Activated CD4-positive, alpha-beta T cell treated with anti-CD3 and anti-CD28 coated beads for 4 hours (primary cell): ENCODE data around the gene MOB3B.

ENCODE experiments used
- DNase-seq, 2 donors: peaks; one replicate each; pipeline ENCODE4 v3.0.0-alpha.2; 2020

MOB3B gene

DNA sequence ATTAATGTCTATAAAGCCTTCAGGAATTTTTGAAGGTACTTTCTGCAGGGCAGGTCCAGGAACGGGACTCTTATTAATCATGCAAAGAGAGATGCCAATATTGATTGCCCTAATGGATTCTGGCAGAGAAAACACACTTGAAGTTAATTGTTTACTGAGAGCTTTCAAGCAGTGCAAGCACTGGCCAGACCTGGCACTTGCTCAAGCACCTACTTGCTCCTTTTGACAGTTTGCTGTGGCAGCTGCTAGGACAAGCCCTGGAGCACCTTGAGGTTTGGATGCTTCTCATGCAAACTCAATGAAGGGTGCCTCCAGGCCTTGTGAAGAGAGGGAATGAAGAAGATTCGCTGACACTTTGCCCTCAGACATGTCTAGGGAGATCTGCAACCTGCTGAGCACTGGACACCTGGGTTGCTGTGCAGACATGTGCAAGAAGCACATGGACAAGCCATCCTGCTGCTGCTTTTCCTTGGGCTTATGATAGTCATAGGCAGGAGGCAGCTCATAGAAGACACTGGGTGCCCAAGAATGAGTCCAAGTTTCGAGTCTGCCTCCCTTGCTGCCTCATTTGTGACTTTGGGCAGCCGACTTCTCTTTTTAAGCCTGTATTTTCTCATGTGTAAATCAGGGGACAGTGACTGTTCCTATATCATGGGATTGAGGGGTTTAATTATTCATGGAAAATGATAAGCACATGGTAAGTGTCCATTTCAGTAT lies 143.8 kb downstream of the MOB3B start:
- DNase-seq = no peak

DNA sequence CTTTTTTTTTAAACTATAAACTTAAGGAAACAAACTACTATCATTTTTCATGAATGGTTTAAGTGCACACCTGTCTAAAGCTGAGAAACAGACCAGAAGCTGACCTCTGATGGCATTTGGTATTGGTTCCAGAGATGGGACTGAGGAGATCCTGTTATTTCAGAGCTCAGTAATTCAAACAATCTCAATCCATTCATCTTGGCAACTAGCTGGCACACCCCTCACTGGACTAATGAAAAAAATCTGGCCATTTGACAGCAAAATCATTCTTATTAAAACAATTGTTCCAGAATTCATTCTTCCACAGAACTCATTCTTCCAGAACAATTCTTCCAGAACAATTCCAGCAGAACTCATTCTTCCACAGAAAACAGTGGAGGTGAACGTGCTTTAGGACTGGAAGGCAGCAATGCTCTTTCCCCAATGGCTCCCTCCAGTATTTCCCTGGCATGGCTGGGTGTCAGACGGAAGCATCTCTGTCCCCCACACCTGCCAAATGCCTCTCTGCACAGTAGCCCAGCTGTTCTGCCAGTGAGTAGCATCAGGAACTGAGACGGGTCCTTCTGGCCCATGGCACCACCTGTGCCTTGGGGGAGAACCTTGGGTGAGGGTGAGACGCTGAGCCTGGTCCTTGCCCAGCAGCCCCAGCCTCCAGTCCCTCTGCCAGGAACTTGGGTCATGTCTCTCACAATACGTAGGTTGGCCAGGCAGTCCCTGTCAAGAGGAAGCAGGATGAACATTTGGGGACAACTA lies 145.2 kb downstream of the MOB3B start:
- DNase-seq = no peak

DNA sequence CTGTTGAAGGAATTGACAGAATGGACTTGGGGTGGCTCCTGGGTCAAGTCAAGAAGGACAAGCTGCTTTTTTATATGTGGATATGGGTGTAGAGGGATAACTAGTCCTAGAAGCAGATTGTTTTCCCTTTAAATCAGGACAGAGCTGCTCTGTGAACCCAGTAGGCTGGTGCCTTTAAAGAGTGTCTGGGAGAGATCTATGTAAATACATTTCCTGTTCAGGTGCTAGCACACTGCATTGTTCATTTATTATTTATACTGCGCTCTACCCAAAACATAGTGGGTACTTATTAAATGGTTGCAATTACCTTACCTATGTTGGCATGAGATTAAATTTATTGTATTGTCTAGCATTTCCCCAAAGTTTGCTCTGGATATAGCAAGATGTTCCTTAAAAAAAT lies 146.1 kb downstream of the MOB3B start:
- no peak for DNase-seq

DNA sequence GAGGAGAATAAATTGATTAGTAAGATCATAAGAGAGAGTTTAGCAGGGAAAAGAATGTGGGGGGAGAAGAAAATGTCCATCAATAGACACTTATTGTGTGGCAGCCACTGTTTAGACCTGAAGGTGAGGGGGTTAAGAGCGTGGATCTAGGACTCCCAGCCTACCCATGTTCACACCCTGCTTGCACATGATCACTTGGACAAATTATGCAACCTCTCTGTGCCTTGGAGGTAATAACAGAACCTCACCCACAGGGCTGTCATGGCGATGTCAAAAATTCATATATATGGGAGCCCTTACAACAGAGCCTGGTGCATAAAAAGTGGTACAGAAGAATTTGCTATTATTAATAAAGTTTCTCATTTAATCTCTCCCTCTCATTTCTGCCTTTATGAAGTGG lies 146.6 kb downstream of the MOB3B start:
- no peak for DNase-seq

DNA sequence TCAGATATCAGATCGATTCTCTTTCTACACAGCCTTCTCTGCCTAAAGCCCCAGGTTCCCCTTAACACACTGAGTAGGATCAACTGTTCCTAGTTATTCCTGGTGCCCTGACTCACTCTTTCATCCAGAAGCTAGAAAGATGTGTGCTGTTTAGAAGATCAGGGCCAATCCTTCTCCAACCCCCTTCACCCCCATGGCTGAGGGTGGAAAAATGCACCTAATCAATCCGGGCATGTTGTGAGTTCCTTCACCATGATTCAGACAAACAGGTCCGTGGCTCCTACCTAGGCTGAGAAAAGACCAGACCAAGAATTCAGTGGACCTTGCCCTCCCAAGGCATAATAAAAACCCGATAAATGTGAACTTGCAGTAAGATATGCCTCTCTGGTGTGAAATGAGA lies 147.3 kb downstream of the MOB3B start:
- DNase-seq = no peak

DNA sequence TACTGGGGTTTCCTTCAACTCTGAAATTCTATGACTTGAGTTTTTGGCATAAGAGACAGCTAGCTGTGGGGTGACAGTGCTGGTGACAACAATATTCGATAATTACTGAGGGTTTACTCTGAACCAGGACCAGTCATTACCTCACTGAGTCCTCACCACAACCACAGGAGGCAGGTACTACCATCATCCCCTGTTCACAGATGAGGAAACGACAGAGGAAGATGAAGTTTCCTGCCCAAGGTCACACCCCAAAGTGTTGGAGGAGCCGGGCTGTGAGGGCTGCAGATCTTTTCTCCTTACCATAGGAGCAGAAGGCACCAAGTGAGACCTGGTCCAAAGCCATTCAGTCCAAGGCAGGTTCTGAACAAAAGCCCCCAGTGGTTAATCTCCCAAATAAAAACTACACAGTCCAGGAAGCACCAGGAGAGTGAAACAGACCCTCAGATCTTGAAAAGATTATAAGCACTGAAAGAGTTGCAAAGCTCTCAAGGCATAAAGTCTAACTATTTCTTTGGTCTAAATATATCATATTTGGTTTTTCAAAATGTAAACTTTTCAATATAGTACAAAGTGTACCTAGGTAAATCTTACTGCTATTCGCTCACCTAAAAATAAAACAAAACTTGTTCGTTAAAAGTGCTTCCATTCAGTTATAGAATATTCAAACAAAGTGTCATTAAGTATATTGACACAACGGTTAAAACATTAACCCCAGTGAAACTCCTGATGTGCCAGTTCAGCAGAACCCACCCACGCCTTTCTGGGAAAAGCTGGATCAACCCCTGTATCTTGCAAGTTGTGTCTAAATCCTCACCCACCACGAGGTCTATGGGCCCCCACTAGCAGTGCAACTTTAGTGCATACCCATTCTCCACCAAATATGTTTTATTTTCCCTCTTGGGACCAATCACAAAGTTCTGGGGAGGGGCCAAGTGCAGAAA lies 150.0 kb downstream of the MOB3B start:
- DNase-seq = no peak

DNA sequence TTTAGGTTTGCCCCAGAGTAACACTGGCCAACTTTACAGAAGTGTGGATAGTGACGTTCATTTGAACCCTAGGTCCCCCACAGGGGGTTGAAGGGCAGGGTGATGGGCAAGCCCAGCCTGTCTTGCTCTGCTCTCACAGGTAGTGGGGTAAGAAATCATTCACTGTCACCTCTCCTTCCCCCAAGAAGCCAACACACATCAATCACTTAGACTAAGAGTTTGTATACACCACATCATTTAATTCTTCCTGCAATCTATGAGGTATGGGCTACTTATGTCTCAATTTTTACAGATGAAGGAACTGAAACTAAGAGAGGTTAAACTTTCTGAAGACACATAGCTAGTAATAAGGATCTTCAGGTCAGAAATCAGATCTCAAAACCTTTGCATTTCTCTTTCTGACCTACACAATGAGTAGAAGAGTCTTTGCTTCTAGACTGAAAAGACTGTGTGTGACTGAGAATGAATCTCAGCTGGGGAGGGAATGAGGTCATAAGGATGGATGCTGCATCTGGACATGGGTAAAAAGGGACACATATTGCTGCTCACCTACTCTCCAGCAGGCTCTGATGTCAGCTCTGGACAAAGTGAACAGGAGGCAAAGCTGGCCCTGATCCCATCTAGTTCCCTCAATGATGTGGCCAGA lies 151.7 kb downstream of the MOB3B start:
- DNase-seq = no peak

DNA sequence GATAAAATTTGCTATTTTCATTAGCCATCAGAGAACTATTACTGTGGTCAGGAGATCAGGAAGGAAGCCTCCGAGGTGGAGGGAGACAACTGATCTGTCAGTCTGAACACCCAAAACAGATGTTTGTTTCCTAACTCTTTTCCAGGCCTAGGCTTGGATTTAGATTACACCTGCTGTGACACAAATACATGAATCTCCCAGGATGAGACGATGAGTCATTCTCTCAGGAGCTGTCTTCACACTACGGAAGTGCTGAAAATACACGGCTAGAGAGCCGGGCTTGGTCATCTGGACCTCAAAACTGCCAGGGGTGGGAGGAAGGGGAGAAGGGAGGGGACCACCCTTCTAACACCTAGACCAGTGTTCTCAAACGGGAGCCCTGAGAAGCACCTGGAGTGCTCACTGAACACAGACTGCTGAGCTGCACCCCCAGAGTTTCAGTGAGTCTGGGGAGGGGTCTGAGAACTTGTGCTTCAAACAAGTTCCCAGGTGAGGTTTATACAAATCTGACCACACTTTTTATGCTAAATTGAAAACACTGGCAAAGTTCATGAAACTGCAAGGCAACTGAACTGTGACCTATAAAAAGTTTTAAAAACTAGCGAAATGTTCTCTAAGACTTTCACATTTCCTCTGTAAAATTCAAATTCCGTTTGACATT lies 152.3 kb downstream of the MOB3B start:
- no peak for DNase-seq

DNA sequence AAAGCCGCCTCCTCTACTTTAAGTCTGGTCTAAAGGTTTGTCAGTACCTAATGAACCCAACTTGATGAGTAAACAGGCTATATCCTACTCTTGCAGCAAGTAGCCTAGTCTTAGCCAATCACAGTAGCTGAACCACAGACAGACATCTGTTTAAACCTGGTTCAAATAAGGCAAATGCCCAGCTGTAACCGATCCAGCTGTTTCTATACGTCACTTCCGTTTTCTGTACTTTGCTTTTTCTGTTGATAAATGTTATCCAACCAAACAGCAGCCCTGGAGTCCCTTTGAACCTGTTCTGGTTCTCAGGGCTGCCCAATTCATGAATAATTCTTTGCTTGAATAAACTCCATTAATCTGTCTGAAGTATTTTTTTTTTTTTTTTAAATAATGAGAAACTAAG lies 155.8 kb downstream of the MOB3B start:
- DNase-seq = no peak

DNA sequence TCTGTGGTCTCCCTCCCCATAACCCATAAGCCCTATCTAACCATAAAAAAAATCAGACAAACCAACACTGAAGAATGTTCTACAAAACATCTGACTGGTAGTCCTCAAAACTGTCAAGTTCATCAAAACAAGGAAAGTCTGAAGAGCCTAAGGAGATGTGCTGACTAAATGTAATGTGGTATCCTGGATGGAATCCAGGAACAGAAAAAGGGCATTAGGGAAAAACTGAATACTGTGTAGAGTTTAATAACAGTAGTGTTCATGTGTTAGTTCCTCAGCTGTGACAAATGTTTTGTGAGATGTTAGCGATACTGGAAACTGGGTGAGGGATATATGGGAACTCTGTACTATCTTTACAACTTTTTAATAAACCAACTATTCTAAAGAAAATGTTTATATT lies 157.0 kb downstream of the MOB3B start:
- no peak for DNase-seq

DNA sequence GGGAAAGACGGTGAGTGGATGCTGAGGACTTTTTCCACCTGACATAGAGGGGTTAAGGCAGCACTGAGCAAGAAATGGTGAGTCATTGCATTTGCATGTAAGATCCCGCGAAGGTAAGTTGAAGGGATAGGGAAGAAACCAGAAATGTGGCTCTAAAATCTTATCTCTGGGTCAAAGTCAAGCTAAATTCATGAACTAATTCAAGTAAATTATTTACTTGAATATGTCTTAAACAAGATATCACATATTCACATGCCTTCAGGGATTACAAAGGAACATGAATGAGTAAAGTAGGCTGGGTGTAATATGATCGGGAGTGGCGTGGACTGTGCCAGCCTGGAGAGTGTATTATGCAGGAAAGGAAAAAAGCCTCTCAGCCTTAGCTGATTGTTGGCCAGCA lies 158.2 kb downstream of the MOB3B start:
- DNase-seq = no peak

DNA sequence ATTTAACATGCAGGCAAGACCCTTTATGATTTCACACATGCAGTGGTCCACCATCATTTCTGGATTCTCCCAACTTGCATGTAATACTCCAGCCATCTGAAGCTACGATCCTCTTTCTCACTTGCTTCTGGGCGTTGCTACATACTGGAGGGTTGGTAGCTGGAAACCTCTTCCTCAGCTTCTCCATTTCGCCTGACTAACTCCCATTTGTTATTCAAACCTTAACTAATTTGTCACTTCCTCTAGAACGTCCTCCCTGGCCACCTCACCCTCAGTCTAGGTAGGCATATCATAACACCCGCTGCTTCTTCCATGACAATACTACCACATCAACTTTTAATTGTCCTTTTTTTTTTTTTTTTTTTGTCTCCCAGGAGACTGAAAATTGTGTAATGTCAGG lies 160.0 kb downstream of the MOB3B start:
- DNase-seq = no peak

DNA sequence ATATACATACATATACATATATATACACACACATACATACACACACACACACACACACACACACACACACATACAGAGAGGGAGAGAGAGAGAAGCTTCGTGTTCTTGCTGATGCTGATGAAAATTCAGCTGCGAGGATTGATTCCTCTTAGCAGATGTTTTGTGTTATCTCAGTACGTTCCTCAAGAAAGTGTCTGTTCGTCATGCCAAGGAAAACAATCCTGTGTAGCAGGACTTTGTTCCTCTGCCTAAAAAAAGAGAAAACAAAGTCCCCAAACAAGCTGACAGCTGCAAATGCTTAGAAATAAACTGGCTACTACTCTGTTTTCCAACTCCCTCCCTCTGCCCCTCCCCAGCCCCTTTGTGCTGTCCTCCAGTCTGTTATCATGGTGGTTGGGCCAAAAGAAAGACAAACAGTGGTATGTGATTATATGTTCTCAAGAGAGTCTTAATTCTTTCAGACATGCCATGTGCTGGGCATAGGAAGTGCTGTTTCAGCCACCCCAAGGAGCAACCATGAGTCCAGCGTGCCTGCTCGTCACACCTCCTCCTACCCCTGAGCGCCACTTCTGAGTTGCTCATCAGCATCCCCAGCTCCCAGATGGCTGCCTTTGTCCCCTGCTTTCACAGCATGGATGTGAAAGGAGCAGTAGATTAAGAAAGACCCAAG lies 161.2 kb downstream of the MOB3B start:
- DNase-seq = no peak

DNA sequence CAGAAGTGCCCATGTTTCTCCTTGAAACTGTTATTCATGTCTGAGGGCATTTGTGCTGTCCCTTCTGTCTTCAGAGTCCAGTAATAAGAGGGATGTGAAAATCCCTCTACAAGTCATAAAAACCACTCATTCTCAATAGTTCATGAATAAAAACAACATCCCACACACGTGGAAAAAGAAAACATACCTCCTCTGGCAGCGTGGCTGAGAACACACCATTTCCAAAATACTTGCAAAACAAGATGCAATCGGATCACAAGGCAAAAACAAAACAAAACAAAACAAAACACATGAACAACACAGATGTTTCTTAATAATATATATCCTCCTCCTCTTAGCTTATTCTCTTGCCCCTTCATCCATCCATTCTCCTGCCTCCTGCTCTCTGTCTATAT lies 161.7 kb downstream of the MOB3B start:
- no peak for DNase-seq

DNA sequence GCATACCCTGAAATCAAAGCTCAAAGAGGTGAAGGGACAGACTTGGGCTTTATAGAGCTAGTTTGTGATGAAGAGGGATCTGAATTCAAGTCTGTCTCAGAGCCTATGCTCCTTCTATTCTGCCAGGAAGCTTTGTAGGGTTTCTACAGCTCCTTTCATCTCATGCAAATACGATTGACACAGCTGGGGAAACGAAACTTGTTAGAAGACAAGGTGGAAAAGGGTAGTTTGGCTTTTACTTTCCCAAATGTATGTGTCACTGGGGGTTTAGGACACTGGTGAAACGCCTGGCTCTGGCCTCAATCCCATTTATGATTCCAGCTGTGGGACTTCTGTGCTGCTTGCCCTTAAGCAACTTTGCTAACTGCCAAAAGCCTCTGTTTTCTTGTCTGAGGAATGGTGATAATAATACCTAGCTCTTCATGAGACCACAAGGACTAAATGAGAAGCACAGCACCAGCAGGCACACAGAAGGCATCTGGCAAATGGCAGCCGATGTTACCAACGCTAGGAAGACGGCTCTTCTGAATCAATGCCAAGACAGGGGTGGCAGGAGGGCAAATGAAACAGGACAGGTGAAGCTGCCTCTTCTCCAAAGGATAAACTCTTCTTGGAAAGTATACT lies 162.3 kb downstream of the MOB3B start:
- DNase-seq = no peak

DNA sequence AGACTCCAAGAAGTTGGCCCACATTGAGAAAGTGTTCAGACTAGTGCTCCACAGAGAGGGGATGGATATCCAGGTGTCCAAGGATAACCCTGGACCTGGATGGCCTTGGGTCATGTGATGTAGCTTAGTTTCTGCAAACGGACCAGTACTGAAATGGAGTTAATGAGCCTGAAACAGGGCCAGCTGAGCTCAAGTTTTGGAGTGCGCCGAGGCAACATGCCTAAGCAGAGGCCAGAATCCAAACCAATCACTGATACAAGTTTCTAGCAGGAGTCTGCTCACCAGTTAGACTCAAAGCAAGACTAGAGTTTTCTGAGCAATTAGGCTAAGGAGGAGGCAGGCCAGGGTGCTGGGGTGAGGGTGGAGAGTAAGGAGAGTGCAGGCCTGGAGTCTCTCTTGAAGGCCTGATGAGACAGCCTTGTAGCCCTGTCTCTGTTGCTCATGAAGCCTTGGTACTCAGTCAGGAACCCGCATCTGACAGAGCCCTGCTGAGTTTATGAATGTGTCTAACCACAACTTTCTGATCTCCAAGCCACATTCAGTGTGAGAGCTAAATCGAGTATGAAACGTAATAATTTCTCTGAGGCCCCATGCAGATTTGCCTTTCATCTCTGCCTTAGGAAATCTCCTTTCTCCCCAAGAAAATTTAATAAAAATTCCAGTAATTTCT lies 163.8 kb downstream of the MOB3B start:
- no peak for DNase-seq

DNA sequence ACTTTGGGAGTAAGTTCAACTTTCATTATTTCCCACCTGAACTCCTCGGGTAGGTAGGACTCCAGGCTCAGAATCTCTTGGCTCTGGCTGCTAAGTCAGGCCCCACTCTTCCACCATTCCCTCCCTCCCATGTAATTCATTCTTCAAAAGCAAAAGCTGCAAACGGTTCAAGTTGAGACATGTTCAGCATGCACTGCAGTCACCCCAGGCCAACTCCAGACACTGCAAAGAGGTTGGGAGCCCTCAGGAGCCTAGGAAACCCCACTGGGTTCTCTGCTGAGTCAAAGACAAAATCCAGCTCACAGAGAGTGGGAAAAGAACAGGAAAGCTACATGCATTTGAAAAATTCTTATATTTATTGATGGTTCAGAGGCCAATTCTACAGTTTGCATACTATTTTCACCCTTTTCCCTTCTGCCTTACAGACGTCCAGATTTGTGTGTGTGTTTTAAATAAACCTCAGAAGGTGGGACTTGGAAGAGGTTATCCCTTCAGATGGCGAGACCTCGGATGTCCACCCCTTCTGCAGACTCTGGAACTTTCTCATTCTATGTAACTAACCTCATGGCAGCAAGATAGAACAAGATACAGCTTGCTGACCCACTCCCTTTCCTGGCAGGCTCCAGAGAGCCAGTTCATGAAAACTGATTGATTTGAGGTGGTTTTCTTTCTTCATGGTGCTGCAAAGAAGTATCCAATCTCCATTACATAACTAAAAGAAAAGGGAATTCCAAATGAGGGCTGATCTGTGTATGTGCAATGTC lies 167.0 kb downstream of the MOB3B start:
- no peak for DNase-seq

DNA sequence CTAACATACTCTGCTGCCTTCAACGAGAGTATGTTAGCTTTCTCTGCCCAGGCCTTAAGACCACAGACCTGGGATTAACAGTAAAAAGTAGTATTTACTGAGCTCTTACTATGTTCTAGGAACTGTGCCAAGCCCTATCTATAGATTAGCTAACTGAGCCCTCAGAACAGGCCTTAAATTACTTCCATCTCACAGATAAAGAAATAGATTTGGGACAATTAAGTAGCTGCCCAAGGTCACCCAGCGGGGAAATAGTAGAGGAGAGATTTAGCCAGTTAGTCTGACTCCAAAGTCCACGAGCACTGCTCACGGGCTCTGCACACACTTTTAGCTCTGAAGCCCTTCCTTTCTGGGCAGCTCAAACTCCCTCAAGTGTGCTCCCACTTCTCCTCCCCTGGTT lies 168.1 kb downstream of the MOB3B start:
- DNase-seq = no peak

DNA sequence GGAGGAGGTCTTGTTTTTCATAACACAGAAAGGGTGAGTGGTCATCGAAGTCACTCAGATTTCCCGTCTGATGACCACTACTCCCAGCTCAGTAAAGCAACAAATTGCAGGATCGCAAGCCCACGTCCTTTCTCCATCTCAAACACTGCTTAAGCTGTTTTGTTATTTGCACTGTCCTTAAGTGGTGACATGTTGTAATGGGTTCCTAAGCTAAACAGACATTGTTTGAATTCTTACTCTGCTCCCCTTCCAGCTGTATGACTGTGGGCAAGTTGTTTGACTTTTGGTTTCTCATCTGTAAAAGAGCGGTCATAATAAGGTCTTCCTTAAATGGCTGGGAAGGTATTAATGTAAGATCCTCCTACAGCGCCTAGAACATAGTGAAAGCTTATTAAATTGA lies 169.9 kb downstream of the MOB3B start:
- no peak for DNase-seq

DNA sequence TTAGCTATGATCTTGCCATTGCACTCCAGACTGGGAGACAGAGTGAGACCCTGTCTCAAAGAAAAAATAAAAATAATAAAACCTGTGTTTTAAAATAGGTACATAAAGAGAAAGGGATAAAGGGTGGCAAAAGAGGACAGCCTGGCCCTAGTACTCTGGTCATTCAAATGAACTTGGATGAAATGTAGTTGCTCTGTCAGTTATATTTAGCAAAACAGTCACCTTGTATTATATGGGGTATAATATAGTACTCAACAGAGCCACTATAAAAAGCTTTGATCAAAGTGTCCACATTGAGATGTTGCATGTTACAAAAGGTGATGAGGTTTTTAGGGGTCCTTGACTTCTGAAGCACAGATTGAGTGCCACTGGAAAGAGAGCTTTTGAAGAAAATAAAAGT lies 171.6 kb downstream of the MOB3B start:
- no peak for DNase-seq
